Choroid plexus epithelial cell (primary cell): Measurements from ENCODE around the gene AUH.
A peak's percentile ranks its signal among the peaks of the same experiment; 100 is the strongest.

Experiments
- DNase-seq: peaks from one replicate; pipeline ENCODE4 v3.0.0-alpha.2; 2010; ENCODE audit warnings: low read depth
- H3K4me3 ChIP-seq: 2 replicates; pipeline ENCODE4 v1.5.1; 2011; ENCODE audit warnings: low read depth, mild to moderate bottlenecking, control low read depth, low read length, moderate library complexity
- TF ChIP-seq, protein P1 (sequence below): conservative IDR thresholded peaks from 2 replicates; pipeline ENCODE4 v1.5.1; 2011; ENCODE audit warnings: low read depth, mild to moderate bottlenecking, control low read depth, inconsistent platforms, low read length, moderate library complexity

The AUH gene

GRCh38 chr9:91198405-91198804 lies 163.3 kb downstream of the AUH start:
- TF ChIP-seq, protein P1, sequence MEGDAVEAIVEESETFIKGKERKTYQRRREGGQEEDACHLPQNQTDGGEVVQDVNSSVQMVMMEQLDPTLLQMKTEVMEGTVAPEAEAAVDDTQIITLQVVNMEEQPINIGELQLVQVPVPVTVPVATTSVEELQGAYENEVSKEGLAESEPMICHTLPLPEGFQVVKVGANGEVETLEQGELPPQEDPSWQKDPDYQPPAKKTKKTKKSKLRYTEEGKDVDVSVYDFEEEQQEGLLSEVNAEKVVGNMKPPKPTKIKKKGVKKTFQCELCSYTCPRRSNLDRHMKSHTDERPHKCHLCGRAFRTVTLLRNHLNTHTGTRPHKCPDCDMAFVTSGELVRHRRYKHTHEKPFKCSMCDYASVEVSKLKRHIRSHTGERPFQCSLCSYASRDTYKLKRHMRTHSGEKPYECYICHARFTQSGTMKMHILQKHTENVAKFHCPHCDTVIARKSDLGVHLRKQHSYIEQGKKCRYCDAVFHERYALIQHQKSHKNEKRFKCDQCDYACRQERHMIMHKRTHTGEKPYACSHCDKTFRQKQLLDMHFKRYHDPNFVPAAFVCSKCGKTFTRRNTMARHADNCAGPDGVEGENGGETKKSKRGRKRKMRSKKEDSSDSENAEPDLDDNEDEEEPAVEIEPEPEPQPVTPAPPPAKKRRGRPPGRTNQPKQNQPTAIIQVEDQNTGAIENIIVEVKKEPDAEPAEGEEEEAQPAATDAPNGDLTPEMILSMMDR, result no peak
- no peak overlapping the region for H3K4me3 ChIP-seq
- no peak for DNase-seq

DNA sequence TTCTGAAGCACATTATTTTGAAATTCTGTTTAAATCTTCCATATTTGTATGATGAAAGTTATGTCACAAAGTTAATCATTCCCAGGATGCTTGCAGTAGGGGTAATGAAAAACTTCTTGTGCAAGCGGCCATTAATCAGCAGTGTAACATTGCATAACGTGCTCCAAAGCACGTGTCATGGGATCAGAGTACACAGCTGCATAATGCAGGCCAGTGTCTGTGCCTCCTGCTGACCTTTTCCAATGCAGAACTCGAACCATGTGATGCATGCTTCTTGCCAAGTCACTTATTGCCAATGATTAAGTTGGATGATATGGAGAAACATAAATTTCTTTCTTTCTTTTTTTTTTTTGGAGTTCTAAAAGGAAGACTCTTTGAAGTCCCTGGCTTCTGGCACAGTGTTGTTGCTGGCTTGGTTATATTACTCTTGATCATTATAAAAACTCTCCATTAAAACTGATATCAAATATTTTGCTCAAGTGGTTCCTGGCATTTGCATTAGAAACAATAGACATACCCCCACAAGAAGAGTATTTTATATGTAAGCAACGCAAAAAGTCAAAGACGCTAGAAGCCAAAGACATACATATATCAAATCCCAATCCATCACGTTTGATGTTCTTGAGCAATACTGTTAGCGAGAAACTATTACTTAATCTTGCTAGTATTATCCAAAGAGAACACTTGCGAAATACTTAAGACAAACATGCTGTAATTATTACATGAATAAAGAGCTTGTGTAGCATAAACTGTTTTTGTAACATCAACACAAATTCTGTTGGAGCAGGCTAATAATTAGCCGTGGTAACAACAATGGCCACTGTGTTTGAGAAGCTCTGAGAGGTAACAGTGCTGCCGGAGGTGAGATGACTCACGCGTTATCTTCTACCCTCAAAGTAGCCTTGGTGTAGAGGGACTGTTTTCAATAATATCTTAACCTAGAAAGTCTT lies 164.2 kb downstream of the AUH start:
- no peak overlapping the region for H3K4me3 ChIP-seq
- peak; percentile 98 for DNase-seq
- TF ChIP-seq, protein P1, result no peak

DNA sequence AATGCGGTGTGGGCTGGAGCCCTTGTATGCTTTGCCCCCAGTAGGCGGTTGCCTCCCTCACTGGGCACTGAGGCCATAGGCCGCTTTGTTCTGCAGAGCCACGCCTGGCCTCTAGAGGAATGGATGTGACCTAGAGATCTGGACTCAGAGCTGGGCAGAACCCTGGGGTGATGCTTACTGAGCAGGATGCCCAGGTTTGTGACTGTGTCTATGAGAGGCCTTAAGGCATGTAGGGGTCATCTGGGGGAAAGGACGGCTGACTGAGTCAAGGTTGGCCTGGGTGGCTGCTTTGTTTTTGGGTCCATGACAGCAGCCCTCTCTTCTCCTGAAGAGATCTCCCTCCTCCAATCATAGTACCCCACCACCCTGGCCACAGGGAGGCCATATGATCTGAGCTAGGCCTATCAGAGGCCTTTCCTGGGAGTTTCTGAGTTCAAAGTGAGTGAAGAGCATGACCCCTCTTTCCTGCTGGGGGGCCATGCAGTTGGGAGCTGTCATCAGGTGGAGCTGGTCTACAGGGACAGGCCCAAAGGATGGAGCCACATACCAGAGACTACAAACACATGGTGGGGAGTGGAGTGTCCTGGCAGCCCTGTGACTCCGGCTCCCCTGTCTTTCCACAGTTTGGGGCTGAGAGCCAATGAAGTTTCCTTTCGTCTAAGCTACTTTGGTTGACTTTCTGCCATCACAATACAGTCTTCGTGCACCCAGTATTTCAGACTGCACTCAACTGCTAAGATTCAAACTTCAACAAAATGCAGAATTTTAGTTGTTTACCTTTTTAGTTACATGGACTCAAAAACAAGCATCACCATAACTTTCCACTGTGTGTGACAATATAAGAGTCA lies 165.4 kb downstream of the AUH start:
- TF ChIP-seq, protein P1, result no peak
- DNase-seq, result no peak
- H3K4me3 ChIP-seq, result no peak overlapping the region

DNA sequence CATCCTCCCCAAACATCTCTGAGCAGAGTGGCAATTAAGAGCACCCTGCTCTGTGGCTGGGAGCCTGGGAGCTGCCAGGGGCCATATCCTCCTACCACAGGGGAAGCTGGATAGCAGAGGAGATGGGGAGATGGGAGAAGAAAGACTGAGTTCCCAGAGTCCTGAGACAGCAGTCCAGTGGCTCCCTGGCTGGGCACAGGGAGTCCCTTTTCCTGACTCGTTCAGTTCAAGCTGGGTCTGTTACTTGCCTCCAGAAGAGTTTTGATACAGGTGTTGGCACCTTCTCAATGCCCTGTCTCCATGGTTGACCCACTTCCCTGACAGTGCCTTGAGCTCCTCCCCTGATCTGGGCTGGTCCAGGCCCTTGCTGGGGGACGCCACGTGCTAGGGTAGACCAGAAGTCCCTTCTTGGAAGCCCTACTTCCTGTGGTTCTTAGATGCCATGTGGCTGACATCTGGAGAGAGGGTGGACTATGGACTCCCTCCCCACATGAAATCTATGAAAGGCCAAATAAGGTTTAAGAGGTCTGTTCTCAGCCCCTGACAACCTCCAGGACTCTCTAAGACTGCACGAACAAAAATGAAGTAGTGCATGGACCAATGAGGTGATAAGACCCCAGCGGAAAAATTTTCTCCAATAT lies 166.2 kb downstream of the AUH start:
- TF ChIP-seq, protein P1, result no peak
- no peak overlapping the region for H3K4me3 ChIP-seq
- DNase-seq, result no peak

DNA sequence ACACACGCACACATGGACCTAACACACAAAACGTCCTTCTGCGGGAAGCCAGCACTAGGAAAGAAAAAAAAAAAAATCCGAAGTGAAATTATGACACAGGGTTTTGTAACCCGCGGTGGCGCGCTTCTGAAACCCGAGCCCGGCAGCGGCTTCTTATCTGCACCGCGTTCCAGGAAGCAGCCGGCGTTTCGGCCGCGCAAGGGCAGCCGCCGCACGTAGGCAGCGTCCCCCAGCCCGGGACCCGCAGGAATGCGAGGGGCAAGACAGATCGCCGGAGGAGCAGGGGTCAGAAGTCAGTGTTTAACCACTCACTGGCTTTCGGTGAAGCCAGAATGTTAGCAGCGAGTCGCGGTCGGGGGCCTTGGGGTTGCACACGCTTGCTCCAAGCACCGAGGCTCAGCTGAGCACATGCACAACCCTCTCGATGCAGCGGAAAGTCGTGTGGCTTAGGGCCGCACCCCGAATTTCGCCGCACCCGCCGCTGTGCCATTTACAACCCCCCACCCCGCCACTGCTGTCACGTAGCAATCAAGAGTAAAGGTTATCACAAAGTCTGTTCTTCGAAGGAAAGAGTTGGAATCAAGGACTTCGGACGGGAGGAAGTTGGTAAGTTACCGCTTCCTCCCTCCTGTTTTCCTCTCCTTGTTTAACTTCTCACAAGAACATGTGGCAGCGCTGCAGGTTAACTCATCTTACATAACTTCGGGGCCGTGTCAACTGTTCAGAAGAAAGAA lies 167.9 kb downstream of the AUH start:
- H3K4me3 ChIP-seq, result peak overlapping the region; percentile 51
- DNase-seq, result peak; percentile 99
- TF ChIP-seq, protein P1, result peak; percentile 2

- DNase-seq, result peak; percentile 99
- TF ChIP-seq, protein P1, result peak; percentile 6
Observed at GRCh38 chr9:91193087-91193657, 168.5 kb downstream of the AUH start.

More at GRCh38 chr9:91193087-91193657, 168.5 kb downstream of the AUH start:
- H3K4me3 ChIP-seq, result peak overlapping the region; percentile 51
